Measurements from ENCODE around the gene ALLC.
"Not testable (repeated sequence)": the region's sequence is repeated elsewhere in the genome, so short reads cannot be mapped to it uniquely, and the experiment has no call there.

ALLC gene

GRCh38 chr2:3652896-3653625 is 4.9 kb upstream of the ALLC start:
- H3K4me1 Mint-ChIP-seq: peaks cover 25% of the 10 kb centered on the region
- H3K27me3 Mint-ChIP-seq: peaks cover 9% of the 10 kb centered on the region
- ATAC-seq: no peak
- no peaks in the 10 kb centered on the region for H3K36me3 Mint-ChIP-seq
- no peaks in the 10 kb centered on the region for H3K9me3 Mint-ChIP-seq
- H3K4me3 Mint-ChIP-seq: no peak overlapping the region
- no peak overlapping the region for H3K27ac Mint-ChIP-seq

DNA sequence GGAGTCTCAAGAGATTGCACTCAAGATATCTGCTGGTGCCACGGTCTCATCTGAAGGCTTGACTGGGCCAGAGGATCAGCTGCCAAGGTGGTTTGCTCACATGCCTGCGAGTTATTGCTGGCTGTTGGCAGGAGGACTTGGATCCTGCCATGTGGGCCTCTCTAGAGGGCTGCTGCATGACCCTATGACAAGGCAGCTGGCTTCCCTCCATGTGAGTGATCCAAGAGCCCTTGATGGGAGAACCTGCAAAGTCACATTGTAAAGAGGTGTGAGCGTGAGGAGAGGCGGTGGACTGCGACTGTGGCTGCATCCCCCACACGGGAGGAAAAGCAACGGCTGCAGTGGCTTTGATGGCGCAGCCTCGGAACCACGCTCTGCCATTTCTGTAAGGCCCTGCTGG is 4.0 kb upstream of the ALLC start:
- Mint-ChIP-seq H3K4me3 (no peak overlapping the region), H3K36me3 (no peaks in the 10 kb centered on the region), H3K9me3 (no peaks in the 10 kb centered on the region), H3K27ac (no peak overlapping the region), H3K4me1 (peaks cover 25% of the 10 kb centered on the region), H3K27me3 (peaks cover 9% of the 10 kb centered on the region)
- no peak for ATAC-seq

DNA sequence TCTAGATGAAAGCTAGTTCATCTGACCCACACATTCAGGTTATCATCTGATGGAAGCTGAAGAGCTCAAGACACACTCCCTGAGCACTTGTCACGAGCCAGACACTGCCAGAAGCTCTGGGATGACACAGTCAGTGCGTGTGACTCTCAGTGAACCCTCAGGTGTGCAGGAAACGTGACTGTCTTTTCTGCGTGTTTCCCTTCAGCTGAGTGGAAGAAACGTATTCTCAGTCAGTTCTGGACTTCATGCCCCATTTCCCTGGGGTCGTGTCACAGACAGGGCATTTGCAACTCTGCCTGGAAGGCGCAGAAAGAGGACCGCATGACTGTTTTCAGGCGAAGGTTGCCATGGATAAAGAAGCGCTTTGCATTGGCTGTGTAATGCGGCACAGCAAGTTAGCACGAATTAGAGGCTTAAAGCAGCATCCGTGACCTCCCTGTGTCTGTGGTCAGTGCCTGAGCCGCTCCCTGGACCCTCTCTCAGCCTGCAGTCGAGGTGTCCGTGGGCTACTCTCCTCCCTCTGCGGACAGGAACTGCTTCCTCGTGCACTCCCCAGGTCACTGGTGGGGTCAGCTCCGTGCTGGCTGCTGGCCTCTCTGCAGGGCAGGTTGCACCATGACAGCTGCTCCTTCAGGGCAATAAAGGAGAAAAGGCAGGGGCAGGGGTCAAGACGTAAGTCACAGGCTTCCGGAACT is 3.3 kb upstream of the ALLC start:
- Mint-ChIP-seq H3K27ac (no peak overlapping the region), H3K27me3 (peaks cover 9% of the 10 kb centered on the region), H3K4me1 (peaks cover 30% of the 10 kb centered on the region), H3K36me3 (no peaks in the 10 kb centered on the region), H3K4me3 (no peak overlapping the region), H3K9me3 (no peaks in the 10 kb centered on the region)
- ATAC-seq: no peak

DNA sequence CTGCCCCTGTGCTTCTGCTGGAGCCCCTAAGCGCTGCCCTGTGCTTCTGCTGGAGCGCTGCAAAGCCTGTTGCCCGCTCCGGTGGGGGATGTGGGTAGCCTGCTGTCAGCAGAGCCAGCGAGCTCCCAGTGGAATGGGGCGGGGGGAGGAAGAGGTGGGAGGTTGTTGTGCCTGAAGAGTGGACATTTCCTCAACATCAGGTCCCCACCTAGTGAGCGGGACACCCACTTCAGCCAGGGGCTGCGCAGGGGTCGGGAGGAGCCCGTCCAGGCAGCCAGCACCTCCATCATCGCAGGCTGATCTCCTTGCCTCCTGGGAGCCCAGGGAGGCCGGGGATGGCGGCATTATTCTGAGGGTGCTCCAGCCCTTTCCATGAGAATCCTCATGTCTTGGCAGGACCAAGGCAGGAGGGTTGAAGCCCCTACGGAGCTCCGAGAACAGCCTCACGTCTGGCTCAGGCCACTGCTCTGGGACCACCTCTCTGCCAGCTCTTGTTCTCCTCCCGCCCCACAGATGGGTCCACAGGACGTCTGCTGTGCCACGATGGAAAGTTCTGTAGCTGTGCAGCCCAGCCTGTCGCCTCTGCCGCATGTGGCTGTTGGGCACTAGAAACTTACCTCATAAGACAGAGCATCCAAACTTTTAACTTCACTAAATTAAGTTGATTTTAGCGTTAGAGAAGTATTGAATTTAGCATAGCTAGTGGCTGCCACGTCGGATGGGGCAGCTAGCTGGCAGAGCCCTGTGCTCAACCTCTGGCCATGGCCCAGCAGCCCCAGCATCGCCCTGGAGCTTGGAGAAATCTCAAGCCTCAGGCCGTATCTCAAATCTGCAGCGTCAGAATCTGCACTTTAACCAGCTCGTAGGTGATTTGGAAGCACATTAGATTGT is 1.9 kb upstream of the ALLC start:
- Mint-ChIP-seq H3K4me3 (no peak overlapping the region), H3K4me1 (peaks cover 39% of the 10 kb centered on the region), H3K27me3 (peaks cover 9% of the 10 kb centered on the region), H3K27ac (peak overlapping the region; percentile 46), H3K9me3 (peaks cover 3% of the 10 kb centered on the region), H3K36me3 (no peaks in the 10 kb centered on the region)
- ATAC-seq: no peak

- H3K27me3 Mint-ChIP-seq: peaks cover 9% of the 10 kb centered on the region
- peaks cover 3% of the 10 kb centered on the region for H3K9me3 Mint-ChIP-seq
- H3K27ac Mint-ChIP-seq: peak overlapping the region; percentile 46
- H3K4me3 Mint-ChIP-seq: peak overlapping the region; percentile 24
- ATAC-seq: peak; percentile 42
- H3K4me1 Mint-ChIP-seq: peaks cover 39% of the 10 kb centered on the region
- no peaks in the 10 kb centered on the region for H3K36me3 Mint-ChIP-seq
Observed at GRCh38 chr2:3656762-3657721, 958 bp upstream of the ALLC start.

DNA sequence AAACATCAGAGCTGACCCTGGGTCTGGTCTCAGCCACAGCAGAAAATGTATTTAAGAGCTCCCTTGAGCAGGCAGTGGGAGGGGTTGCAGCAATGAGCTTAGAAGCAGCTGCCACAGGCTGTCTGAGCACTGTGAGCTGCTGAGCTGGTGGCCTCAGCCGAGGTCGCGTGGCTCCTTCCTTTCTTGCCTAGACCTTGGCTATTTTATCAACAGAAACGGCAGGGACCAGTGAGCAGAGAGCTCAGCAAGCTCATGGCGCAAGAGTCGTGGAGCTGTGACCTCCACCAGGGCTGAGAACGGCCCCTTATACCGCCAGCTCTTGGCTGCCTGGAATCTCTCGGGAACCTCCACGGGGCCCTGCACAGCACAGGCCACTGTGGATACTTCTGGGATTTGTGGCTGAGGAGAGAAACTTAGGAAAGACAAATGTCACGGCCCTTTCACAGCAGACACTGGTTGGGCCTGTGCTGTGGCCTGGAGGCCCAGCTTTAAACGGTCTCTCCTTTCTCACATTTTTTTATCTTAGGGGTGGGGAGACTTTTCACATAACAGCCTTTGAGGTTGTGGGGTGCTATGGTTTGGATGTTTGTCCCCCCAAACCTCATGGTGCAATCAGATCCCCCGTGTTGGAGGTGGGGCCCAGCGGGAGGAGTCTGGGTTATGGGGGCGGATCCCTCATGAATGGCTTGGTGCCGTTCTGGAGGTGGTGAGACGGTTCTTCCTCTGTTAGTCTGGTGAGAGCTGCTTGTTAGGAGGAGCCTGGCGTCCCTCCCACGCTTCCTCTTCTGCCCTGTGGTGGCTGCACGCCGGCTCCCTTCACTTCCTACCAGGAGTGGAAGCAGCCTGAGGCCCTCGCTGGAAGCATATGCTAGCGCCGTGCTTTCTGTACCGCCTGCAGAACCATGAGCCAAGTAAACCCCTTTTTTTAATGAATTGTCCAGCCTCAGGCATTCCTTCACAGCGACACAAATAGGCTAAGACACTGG is 1.7 kb downstream of the ALLC start:
- H3K27me3 Mint-ChIP-seq: peaks cover 9% of the 10 kb centered on the region
- H3K4me1 Mint-ChIP-seq: peaks cover 37% of the 10 kb centered on the region
- no peaks in the 10 kb centered on the region for H3K36me3 Mint-ChIP-seq
- peak overlapping the region; percentile 34 for H3K27ac Mint-ChIP-seq
- H3K9me3 Mint-ChIP-seq: peaks cover 3% of the 10 kb centered on the region
- peak; percentile 35 for ATAC-seq
- H3K4me3 Mint-ChIP-seq: no peak overlapping the region

- H3K27ac Mint-ChIP-seq: peak overlapping the region; percentile 34
- not testable (repeated sequence) for H3K27me3 Mint-ChIP-seq
Observed at GRCh38 chr2:3660640-3661039, 2.6 kb downstream of the ALLC start.

DNA sequence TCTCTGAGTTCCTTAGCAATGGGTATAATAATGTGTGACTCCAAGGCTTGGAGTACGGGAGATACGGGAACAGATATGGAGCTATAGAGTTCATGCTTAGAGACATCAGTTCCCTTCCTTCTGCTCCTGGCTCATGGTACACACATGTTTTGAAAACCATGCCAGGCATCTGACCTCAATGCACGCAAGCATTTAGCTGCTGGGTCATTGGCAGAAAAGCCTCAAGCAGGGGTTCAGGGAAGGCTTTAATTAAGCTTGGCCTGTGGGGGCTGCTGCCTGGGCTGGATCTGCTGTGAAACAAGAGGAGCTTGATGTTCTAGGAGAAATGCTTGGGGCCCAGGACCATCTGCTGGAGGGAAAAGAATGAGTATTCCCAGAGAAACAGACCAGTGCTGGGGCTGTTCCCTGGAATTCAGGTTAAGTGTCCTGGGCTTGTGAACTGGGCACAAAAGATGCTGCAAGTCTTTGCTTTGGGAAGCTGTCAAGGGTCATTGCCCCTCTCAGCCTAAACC is 3.2 kb downstream of the ALLC start:
- Mint-ChIP-seq H3K4me1 (peaks cover 37% of the 10 kb centered on the region), H3K9me3 (peaks cover 3% of the 10 kb centered on the region), H3K27me3 (peaks cover 7% of the 10 kb centered on the region), H3K36me3 (no peaks in the 10 kb centered on the region), H3K27ac (peak overlapping the region; percentile 34), H3K4me3 (no peak overlapping the region)
- no peak for ATAC-seq

More at GRCh38 chr2:3660640-3661039, 2.6 kb downstream of the ALLC start:
- H3K4me1 Mint-ChIP-seq: peaks cover 37% of the 10 kb centered on the region
- not testable (repeated sequence) for H3K4me3 Mint-ChIP-seq, H3K36me3 Mint-ChIP-seq, H3K9me3 Mint-ChIP-seq, ATAC-seq

DNA sequence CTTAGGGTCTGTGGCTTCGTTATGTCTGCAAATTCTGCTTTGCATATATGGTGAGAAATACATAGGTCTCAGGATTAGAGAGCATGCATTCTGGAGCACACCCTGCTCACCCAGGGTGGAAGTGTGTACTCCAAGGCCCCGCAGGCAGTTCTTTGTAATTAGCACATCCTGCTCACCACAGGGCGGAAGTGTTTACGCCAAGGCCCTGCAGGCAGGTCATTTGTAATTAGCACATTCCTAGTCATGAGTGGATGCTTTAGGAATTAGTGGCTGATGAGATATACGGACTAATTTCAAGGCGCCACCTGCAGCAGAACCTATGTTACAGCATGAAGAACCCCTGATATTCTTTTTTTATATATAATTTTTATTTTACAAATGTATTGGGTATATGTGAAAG is 4.2 kb downstream of the ALLC start:
- Mint-ChIP-seq H3K4me3 (no peak overlapping the region), H3K9me3 (peaks cover 3% of the 10 kb centered on the region), H3K36me3 (no peaks in the 10 kb centered on the region), H3K27me3 (no peaks in the 10 kb centered on the region), H3K4me1 (peaks cover 30% of the 10 kb centered on the region), H3K27ac (peak overlapping the region; percentile 34)
- peak; percentile 70 for ATAC-seq

DNA sequence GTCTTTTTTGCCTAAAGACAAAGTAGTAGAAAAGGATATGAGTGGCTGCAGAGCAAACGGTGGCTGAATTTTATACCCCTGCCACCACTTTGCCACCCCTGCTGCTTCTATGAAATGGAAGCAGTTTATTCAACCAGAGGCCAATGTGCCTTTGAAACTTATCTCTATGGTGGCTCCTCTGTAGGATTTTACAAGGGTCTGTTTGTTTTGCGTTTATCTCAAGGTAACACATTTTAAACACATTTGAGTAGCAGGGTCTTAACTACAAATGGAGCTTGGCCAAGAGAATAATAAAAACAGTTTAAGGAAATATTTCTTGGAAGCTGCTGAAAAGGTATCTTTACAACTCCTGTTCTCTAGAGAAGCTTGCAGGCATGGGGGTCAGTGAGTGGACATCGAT is 6.1 kb downstream of the ALLC start:
- peaks cover 30% of the 10 kb centered on the region for H3K4me1 Mint-ChIP-seq

GRCh38 chr2:3664925-3665324 is 6.9 kb downstream of the ALLC start:
- no peaks in the 10 kb centered on the region for H3K36me3 Mint-ChIP-seq
- H3K27me3 Mint-ChIP-seq: peaks cover 17% of the 10 kb centered on the region
- H3K4me3 Mint-ChIP-seq: no peak overlapping the region
- peaks cover 23% of the 10 kb centered on the region for H3K4me1 Mint-ChIP-seq
- H3K9me3 Mint-ChIP-seq: peaks cover 3% of the 10 kb centered on the region
- H3K27ac Mint-ChIP-seq: no peak overlapping the region
- ATAC-seq: no peak

More for the DNA sequence above, 6.1 kb downstream of the ALLC start:
- Mint-ChIP-seq H3K4me3 (no peak overlapping the region), H3K27me3 (peaks cover 9% of the 10 kb centered on the region), H3K36me3 (no peaks in the 10 kb centered on the region), H3K9me3 (peaks cover 3% of the 10 kb centered on the region), H3K27ac (no peak overlapping the region)
- ATAC-seq: no peak

DNA sequence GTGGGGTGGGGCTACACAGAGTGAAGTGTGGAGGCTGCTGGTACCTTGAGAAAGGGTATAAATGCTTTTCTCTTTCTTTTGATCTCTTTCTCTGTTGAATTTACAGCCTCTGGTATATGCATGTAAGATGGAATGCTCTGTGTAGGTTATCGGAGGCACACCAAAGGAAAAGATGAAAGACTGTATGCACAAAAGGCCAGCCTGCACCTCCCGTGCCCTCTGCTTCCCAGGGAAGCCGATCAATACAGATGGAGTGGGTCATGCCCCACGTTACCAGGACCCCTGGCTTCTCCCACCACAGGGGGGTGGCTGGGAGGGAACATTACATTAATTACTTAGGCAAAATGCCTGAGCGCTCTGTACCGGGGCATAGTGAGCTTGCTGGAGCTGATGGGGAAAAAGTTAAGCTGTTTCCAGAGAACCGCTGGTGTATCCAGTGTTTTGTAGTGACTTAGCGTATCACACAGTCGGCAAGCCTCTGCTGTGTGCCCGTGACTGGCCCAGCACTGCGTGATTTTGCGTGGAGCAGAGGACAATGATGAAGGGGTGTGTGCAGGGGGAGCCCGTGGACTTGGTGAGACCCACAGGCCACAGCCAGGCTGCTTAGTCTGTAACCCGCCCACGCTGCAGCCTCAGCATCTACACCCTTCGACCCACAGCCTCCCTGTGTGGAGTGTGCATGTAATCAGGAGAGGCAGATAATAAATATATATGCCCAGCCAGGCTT is 8.0 kb downstream of the ALLC start:
- H3K9me3 Mint-ChIP-seq: no peaks in the 10 kb centered on the region
- peaks cover 12% of the 10 kb centered on the region for H3K4me1 Mint-ChIP-seq
- no peak overlapping the region for H3K4me3 Mint-ChIP-seq
- ATAC-seq: no peak
- H3K27me3 Mint-ChIP-seq: peaks cover 27% of the 10 kb centered on the region
- no peaks in the 10 kb centered on the region for H3K36me3 Mint-ChIP-seq
- no peak overlapping the region for H3K27ac Mint-ChIP-seq

- no peak for ATAC-seq
- Mint-ChIP-seq H3K27ac (no peak overlapping the region), H3K9me3 (no peaks in the 10 kb centered on the region), H3K36me3 (no peaks in the 10 kb centered on the region), H3K4me3 (no peak overlapping the region), H3K4me1 (peaks cover 6% of the 10 kb centered on the region), H3K27me3 (peaks cover 27% of the 10 kb centered on the region)
Observed at GRCh38 chr2:3666613-3666975, 8.6 kb downstream of the ALLC start.

All from stimulated activated memory B cell treated with anti-CD40 and anti-IgM and Interleukin-4, amounts not matched to agents 10 μg/mL and 1 μg/mL and 100 μg/mL, for 72 hours (primary cell).